ENCODE data around the gene COQ8B.
"Not testable (repeated sequence)": the region's sequence is repeated elsewhere in the genome, so short reads cannot be mapped to it uniquely, and the experiment has no call there.

The COQ8B gene

DNA sequence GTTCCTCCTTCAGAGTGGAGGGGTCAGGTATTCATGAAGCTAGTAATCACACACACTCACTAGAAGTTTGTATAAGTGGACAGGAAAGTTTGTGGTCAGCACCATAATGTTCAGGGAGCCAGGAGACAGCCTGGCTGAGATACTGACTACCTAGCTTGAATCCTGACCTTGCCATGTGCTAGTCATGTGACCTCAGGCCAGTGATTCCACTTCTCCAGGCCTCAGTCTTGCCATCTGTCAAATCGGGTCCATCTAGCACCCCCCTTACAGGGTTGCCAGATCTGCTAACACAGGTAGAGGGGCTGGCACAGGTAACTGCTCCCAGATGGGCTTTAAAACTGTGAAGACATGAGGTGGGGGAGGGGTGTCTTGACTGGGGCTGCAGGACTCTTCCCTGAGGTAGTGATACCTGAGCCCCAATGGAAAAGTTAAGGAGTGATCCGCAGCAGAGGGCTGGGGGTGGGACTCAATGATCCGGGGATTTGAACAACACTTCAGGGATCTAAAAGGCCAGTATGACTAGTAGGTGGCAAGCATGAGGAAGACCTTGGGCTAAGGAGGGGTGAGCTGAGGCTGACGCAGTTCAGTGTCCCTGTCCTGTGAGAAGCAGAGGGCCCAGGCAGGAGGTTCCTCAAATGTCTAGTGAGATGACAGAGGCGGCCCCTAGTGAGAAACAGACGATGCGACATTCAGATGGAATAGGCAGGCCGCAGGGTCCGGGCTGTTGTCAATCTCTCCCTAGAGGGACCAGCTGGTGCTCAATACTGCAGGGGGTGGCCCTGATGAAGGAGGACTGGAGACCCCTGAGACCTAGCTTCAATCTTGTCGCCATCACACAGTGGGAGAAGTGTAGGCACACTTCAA is 25.1 kb upstream of the COQ8B start:
- no peak for FAIRE-seq

GRCh38 chr19:40740747-40741146 is 24.1 kb upstream of the COQ8B start:
- no peak for FAIRE-seq

DNA sequence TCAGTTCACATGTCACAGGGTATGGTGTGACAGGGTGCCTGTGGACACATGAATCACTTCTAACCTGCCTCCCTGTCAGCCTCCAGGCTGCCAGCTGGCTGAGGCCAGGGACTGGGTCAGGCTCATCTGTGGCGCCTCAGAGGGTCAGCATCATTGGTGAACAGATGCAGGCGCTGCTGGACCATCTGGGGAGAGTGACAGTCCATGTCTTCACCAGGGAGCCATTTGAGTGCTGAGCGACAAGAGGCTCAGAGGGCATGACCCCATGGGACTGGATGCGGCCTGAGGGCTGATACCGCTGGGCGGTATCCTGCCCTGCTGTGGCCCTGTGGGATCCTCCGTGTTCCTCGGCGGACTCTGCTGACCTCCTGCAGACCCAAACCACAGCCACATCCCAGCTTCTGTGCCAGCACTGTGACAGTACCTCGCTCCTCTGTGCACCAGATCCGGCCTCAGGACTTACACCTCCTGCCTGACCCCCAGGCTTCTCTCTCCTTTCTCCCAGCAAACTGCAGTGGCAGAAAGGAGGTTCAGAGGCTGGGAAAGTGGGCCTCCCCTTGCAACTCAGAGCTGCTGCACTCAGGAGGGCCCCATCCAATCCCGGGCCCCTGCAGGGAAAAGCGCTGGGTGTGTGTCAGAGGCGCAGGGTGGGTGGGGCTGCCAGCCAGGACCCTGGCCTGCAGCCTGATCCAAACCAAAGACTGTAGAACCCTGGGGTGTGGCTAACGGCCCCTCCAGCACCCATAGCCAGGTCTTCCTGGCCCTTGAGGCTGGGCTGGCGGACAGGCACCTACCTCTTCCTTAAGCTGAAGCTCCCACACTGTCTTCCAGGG is 23.4 kb upstream of the COQ8B start:
- FAIRE-seq, result no peak

- no peak for FAIRE-seq
Observed at GRCh38 chr19:40739030-40739839, 22.5 kb upstream of the COQ8B start.

DNA sequence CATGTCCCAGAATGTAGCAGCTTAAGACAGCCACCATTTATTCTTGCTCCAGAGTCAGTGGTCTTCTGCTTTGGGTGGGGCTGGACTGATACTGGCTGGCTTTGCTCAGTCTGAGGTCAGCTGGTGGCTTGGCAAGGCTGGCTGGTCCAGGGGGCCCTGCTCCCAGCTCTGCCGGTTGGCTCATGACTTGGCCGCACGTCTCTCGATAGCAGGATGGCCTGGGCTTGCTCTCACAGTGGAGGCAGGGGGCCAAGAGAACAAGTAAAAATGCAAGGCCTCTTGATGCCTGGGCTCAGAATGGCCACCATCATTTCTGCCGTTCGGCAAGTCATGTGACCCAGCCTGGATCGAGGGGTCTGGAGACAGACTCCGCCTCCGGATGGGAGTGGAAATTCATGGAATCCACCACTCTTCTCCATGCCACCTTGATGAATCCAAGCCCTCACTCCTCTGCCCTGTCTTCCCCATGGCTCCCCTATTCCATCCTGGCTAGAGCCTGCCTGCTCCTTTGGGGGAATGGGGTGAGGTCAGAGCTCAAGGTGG is 20.5 kb upstream of the COQ8B start:
- FAIRE-seq, result no peak

DNA sequence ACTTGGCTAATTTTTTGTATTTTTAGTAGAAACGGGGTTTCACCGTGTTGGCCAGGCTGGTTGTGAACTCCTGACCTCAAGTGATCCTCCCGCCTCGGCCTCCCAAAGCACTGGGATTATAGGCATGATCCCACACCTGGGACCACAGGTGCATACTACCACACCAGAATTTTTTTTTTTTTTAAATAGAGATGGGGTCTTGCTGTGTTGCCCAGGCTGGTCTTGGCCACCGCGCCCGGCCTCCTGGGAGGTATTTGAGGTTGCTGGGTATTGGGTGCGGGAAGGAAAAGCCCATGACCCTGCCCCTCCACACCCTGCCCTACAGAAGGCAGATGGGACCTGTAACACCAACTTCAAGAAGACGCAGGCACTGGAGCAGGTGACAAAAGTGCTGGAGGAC is 20.0 kb upstream of the COQ8B start:
- FAIRE-seq, result no peak

DNA sequence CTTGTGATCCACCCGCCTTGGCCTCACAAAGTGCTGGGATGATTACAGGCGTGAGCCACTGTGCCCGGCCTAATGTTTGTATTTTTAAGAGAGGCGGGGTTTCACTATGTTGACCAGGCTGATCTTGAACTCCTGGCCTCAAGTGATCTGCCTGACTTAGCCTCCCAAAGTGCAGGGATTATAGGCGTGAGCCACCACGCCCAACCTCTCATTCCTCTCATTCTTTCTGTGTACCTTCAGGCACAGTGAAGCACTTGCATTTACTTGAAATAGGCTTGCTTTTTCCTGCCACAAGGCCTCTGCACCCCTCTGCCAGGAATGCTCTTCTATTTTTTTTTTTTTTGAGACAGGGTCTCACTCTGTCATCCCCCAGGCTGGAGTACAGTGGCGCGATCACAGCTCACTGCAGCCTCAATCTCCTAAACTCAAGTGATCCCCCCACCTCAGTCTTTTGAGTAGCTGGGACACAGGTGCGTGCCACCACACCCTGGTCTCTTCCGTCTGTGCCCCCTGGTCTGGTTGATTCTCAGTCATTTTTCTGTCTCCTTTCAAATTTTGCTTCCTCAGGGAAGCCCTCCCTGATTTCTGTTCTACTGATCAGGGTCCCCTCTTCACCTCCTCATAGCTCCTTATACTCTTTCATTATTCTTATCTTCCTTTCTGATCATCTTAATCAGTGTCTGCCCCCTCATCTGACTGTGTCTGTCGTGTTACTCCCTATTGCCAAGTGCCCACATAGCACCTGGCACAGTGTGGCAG is 18.5 kb upstream of the COQ8B start:
- no peak for FAIRE-seq

- no peak for FAIRE-seq
Observed at GRCh38 chr19:40733149-40733548, 16.5 kb upstream of the COQ8B start.

GRCh38 chr19:40732304-40732703 is 15.6 kb upstream of the COQ8B start:
- FAIRE-seq, result not testable (repeated sequence)

- not testable (repeated sequence) for FAIRE-seq
Observed at GRCh38 chr19:40730065-40730464, 13.4 kb upstream of the COQ8B start.

GRCh38 chr19:40726279-40726678 is 9.6 kb upstream of the COQ8B start:
- no peak for FAIRE-seq

- no peak for FAIRE-seq
Observed at GRCh38 chr19:40724855-40725254, 8.2 kb upstream of the COQ8B start.

GRCh38 chr19:40724315-40724714 is 7.6 kb upstream of the COQ8B start:
- FAIRE-seq, result no peak

DNA sequence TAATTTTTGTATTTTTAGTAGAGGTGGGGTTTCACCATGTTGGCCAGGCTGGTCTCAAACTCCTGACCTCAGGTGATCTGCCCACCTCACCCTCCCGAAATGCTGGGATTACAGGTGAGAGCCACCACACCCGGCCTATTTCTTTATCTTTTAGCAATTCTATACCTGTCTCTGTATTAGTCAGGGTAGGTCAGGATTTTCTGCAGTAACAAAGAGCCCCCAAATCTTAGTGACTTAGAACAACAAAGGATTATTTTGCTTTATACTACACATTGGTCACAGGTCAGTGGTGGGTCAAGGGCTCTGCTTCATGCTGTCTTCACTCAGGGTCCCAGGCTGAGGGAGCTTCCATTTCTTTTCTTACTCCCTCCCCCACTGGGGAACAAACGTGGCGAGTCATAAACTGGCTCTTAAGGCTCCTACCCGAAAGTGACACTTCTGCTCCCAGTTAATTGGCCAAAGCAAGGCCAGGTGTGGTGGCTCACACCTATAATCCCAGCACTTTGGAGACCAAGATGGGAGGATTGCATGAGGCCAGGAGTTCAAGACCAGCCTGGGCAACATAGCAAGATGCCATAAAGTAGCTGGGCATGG is 7.1 kb upstream of the COQ8B start:
- no peak for FAIRE-seq

DNA sequence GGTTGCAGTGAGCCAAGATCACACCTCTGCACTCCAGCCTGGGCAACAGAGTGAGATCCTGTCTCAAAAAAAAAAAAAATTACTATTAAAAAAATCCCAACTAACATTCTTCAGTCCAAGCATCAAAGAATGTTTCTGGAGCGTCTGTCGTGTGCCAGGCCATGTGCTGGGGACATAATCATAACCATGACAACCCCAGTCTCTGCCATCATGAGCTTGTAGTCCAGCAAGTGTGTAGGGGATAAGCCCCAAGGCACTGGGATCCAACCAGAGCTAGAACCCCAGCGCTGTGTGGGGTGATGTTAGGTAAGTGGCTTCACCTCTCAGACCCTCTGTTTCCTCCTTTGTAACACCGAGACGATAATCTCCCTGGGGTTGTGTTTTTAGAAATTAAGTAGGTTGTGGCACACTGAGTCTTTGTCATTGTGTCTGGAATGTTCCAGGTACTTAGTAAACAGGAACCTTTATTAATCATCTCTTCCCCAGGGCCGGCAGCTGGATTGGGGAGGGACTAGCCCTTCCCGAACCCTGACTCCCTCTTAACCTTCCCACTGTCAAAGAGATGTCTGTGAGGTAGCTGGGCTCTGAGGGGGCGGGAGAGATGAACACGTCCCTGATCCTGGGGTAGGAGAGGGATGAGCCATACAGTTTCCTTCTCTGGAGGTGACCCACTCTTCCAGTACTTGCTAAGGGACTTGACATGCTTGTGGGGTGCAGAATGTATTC is 5.4 kb upstream of the COQ8B start:
- FAIRE-seq, result no peak

DNA sequence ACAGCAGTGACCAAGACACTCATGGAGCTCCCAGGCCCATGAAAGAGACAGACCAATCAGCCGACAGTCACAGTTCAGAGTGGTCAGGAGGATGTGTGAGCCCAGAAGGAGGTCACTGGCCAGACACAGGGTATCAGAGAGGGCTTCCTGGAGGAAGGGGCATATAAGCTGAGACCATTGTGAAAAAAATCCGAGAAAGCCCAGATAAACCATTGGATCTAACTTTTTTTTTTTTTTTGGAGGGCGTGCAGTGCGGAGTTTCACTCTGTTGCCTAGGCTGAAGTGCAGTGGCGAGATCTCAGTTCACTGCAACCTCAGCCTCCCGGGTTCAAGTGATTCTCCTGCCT is 4.4 kb upstream of the COQ8B start:
- FAIRE-seq, result no peak

- FAIRE-seq, result no peak
Observed at GRCh38 chr19:40719414-40719894, 2.8 kb upstream of the COQ8B start.

- FAIRE-seq, result no peak
Observed at GRCh38 chr19:40718774-40719391, 2.2 kb upstream of the COQ8B start.

GRCh38 chr19:40717880-40718773 is 1.4 kb upstream of the COQ8B start:
- FAIRE-seq, result no peak

Measured in islet of Langerhans (tissue), 1 donor.